Left renal cortex interstitium (tissue), 4 donors: Measurements from ENCODE around the gene EFNA2. TPM values are rescaled to one million over a fixed set of nuclear protein-coding genes. Genes with fewer than 3 reads are reported as not detected.
A peak's percentile ranks its signal among the peaks of the same experiment; 100 is the strongest.

Source experiments
- DNase-seq, 4 donors: peaks; one replicate each; pipeline ENCODE4 v3.0.0-alpha.2; 2013; ENCODE audit warnings: low read depth in 4 of 4, low spot score in 2 of 4, missing footprints in 1 of 4
- polyA plus RNA-seq, 4 donors: library from polyadenylated mRNA; unstranded; fragments of 120-200 nt; gene quantifications; one replicate each; pipeline ENCODE4 v1.2.1, GENCODE V29; 2013; ENCODE audit not compliant: insufficient read length in 4 of 4

Gene EFNA2
- polyA plus RNA-seq, 4 donors: 1.8 to 5.8 (median 4.3) TPM

- no peak for DNase-seq
These were observed 36.8 kb upstream of the EFNA2 start for GRCh38 chr19:1248786-1249297.

GRCh38 chr19:1249298-1249989 lies 36.2 kb upstream of the EFNA2 start:
- peak in 3 of 4 donors; percentile 91 to 94 (median 94) for DNase-seq

GRCh38 chr19:1249990-1250436 lies 35.7 kb upstream of the EFNA2 start:
- no peak for DNase-seq

- no peak for DNase-seq
These were observed 35.0 kb upstream of the EFNA2 start for GRCh38 chr19:1250437-1251260.

- no peak for DNase-seq
These were observed 34.1 kb upstream of the EFNA2 start for GRCh38 chr19:1251330-1252220.

- DNase-seq: no peak
These were observed 33.4 kb upstream of the EFNA2 start for GRCh38 chr19:1252221-1252820.

- no peak for DNase-seq
These were observed 32.7 kb upstream of the EFNA2 start for GRCh38 chr19:1252821-1253513.

- no peak for DNase-seq
These were observed 32.1 kb upstream of the EFNA2 start for GRCh38 chr19:1253514-1254080.

GRCh38 chr19:1254081-1254527 lies 31.6 kb upstream of the EFNA2 start:
- DNase-seq: no peak

- DNase-seq: no peak
These were observed 31.0 kb upstream of the EFNA2 start for GRCh38 chr19:1254530-1255185.

- no peak for DNase-seq
These were observed 30.2 kb upstream of the EFNA2 start for GRCh38 chr19:1255186-1256161.

GRCh38 chr19:1256646-1257474 lies 28.8 kb upstream of the EFNA2 start:
- DNase-seq: no peak

- DNase-seq: no peak
These were observed 28.1 kb upstream of the EFNA2 start for GRCh38 chr19:1257475-1258162.

GRCh38 chr19:1258163-1258492 lies 27.5 kb upstream of the EFNA2 start:
- no peak for DNase-seq

GRCh38 chr19:1258707-1259205 lies 26.9 kb upstream of the EFNA2 start:
- DNase-seq: no peak
